GM12878 (cell line): Measurements from ENCODE around the gene APCDD1L. TPM values are rescaled to one million over a fixed set of nuclear protein-coding genes. Genes with fewer than 3 reads are reported as not detected.

Source experiments
- ATAC-seq: fragments of 200-7000 bp; cut with Tn5 transposase; 3 replicates; pipeline ENCODE4 v1.9.1; 2020; ENCODE audit warnings: mild to moderate bottlenecking, moderate library complexity
- BruUV-seq: library from RNA; stranded (reverse); fragments of 400-500 nt; replicated peaks from 2 replicates; lab custom pipeline; 2021; lab: Mats Ljungman, UMichigan
- CTCF ChIA-PET: fragments of 300-600 bp; sonication (Branson Sonifier 250); formaldehyde crosslinking; extraction: SDS; loops from one replicate; lab custom pipeline; 2021; ENCODE audit warnings: inconsistent platforms; lab: Yijun Ruan, JAX
- POLR2A ChIA-PET: fragments of 350-600 bp; formaldehyde crosslinking; extraction: SDS; loops from one replicate; lab custom pipeline; 2021; ENCODE audit warnings: inconsistent platforms; lab: Charles Lee
- RAD21 ChIA-PET: fragments of 300-600 bp; sonication (Branson Sonifier 250); formaldehyde crosslinking; loops from one replicate; lab custom pipeline; 2023; ENCODE audit warnings: antibody characterized with exemption; ENCODE audit not compliant: unreplicated experiment; lab: Charles Lee
- SMC1A ChIA-PET: fragments of 300-600 bp; sonication (Branson Sonifier 250); formaldehyde crosslinking; loops from one replicate; lab custom pipeline; 2023; ENCODE audit not compliant: unreplicated experiment, uncharacterized antibody; lab: Charles Lee
- DNase-seq: peaks from one replicate; pipeline ENCODE4 v3.0.0-alpha.2; 2011; ENCODE audit warnings: low read depth, low spot score
- FAIRE-seq: peaks from 3 replicates; lab custom pipeline; 2011; peaks lifted over from hg19 to GRCh38; lab: Jason Lieb, UNC
- H2AFZ ChIP-seq: 2 replicates; pipeline ENCODE4 v1.6.0; 2011; ENCODE audit warnings: low read depth, low read length, control low read depth; ENCODE audit not compliant: control insufficient read depth
- H3K27ac ChIP-seq: 2 replicates; pipeline ENCODE4 v1.5.1; 2011; ENCODE audit warnings: control low read depth; ENCODE audit not compliant: control insufficient read depth, insufficient read depth
- H3K27me3 ChIP-seq, 2 experiments: replicated peaks in 1 of 2; 2 replicates each; pipeline versions ENCODE4 v1.6.0 to v1.6.1; 2011; ENCODE audit warnings: low read length in 1 of 2; ENCODE audit not compliant: control insufficient read depth in 2 of 2, insufficient read depth in 2 of 2
- H3K36me3 ChIP-seq, 2 experiments: 2 replicates each; pipeline ENCODE4 v1.5.1; 2011; ENCODE audit warnings: low read length in 1 of 2; ENCODE audit not compliant: control insufficient read depth in 2 of 2, insufficient read depth in 2 of 2
- H3K4me1 ChIP-seq: 2 replicates; pipeline ENCODE4 v1.6.1; 2011; ENCODE audit warnings: mild to moderate bottlenecking, low read length, moderate library complexity, mixed read lengths; ENCODE audit not compliant: control insufficient read depth, insufficient read depth
- H3K4me2 ChIP-seq: 2 replicates; pipeline ENCODE4 v1.6.0; 2011; ENCODE audit warnings: control low read depth; ENCODE audit not compliant: control insufficient read depth, insufficient read depth
- H3K4me3 ChIP-seq: fragments of 200-600 bp; sonication (generic); 2 replicates; pipeline ENCODE4 v1.5.1; 2016
- H3K79me2 ChIP-seq: 2 replicates; pipeline ENCODE4 v1.6.0; 2011; ENCODE audit warnings: low read length; ENCODE audit not compliant: control insufficient read depth, insufficient read depth
- H3K9ac ChIP-seq: 2 replicates; pipeline ENCODE4 v1.8.0; 2011; ENCODE audit warnings: low read length, control low read depth, mixed read lengths; ENCODE audit not compliant: control insufficient read depth, insufficient read depth
- H3K9me3 ChIP-seq: replicated peaks from 3 replicates; pipeline ENCODE4 v1.5.1; 2011; ENCODE audit warnings: mild to moderate bottlenecking, low read length; ENCODE audit not compliant: control insufficient read depth, insufficient read depth
- H4K20me1 ChIP-seq: 2 replicates; pipeline ENCODE4 v1.6.0; 2011; ENCODE audit not compliant: control insufficient read depth, insufficient read depth
- ATF7 ChIP-seq: fragments of 450-650 bp; IDR thresholded peaks from 2 replicates; pipeline ENCODE4 v1.6.1; 2016; ENCODE audit warnings: low read depth, mild to moderate bottlenecking
- CBFB ChIP-seq: IDR thresholded peaks from 2 replicates; pipeline ENCODE4 v1.6.1; 2016; ENCODE audit warnings: antibody characterized with exemption, low read depth
- CHD2 ChIP-seq: IDR thresholded peaks from 2 replicates; pipeline ENCODE4 v1.6.1; 2011; ENCODE audit warnings: low read depth, low read length, improper control_type of control experiment, borderline replicate concordance
- DPF2 ChIP-seq: fragments of 450-650 bp; IDR thresholded peaks from 2 replicates; pipeline ENCODE4 v1.6.1; 2017; ENCODE audit warnings: mild to moderate bottlenecking
- FOXK2 ChIP-seq: fragments of 450-650 bp; IDR thresholded peaks from 2 replicates; pipeline ENCODE4 v1.6.1; 2017; ENCODE audit warnings: mild to moderate bottlenecking, moderate library complexity
- IKZF2 ChIP-seq, 2 experiments: fragments of 450-650 bp; IDR thresholded peaks; 2 replicates each; pipeline ENCODE4 v1.6.1; 2017; ENCODE audit warnings: mild to moderate bottlenecking in 2 of 2, moderate library complexity in 2 of 2
- IRF3 ChIP-seq: fragments of 450-650 bp; IDR thresholded peaks from 2 replicates; pipeline ENCODE4 v1.6.1; 2014; ENCODE audit warnings: mild to moderate bottlenecking
- KDM1A ChIP-seq: fragments of 200-600 bp; sonication (generic); IDR thresholded peaks from 2 replicates; pipeline ENCODE4 v1.6.1; 2016; ENCODE audit warnings: borderline replicate concordance
- LARP7 ChIP-seq: fragments of 450-650 bp; IDR thresholded peaks from 2 replicates; pipeline ENCODE4 v1.6.1; 2017; ENCODE audit warnings: mild to moderate bottlenecking
- POLR2AphosphoS5 ChIP-seq: IDR thresholded peaks from 2 replicates; pipeline ENCODE4 v1.6.1; 2011; ENCODE audit warnings: mild to moderate bottlenecking, low read length, inconsistent platforms
- SMARCA5 ChIP-seq: fragments of 450-650 bp; IDR thresholded peaks from 2 replicates; pipeline ENCODE4 v1.6.1; 2017; ENCODE audit warnings: mild to moderate bottlenecking
- USF2 ChIP-seq: IDR thresholded peaks from 2 replicates; pipeline ENCODE4 v1.6.1; 2011; ENCODE audit warnings: low read depth, low read length, improper control_type of control experiment, borderline replicate concordance
- ZZZ3 ChIP-seq: IDR thresholded peaks from 2 replicates; pipeline ENCODE4 v1.6.1; 2011; ENCODE audit warnings: low read depth; ENCODE audit not compliant: control insufficient read depth, insufficient read length
- WGBS: methylation state at CpG from one replicate; pipeline ENCODE4 v1.1.6; 2016; ENCODE audit warnings: low lambda C conversion rate; ENCODE audit not compliant: insufficient replicate concordance, insufficient coverage; ENCODE audit errors: missing lambda C conversion rate; 5-methylcytosine and 5-hydroxymethylcytosine counted together
- in situ Hi-C: fragments of 300-500 bp; cut with MboI; formaldehyde crosslinking; loops from 9 replicates; pipeline ENCODE4 v1.14.3; 2018; ENCODE audit warnings: mixed read lengths
- intact Hi-C: fragments of 100-400 bp; cut with micrococcal nuclease; formaldehyde crosslinking; loops from one replicate; pipeline ENCODE4 v1.14.2; 2022; ENCODE audit not compliant: unreplicated experiment
- polyA plus RNA-seq, 11 experiments: library from polyadenylated mRNA; depleted of rRNA in 4 of 11; unstranded in 6 of 11; stranded (reverse) in 5 of 11; fragments of >200 nt; fragmentation: Nextera tagmentation in 4 of 11; fragmentation: Illumina TruSeq in 1 of 11; extraction: Ambion mirVana in 4 of 11; extraction: Trizol in 1 of 11; gene quantifications; 1 replicate in 1 of 11; 2 replicates in 10 of 11; pipeline versions ENCODE4 v1.2.1 to v1.2.3, GENCODE V29; 2011 to 2016; ENCODE audit warnings: inconsistent platforms in 2 of 11, missing spikeins in 2 of 11, low read depth in 1 of 11
- total RNA-seq, 4 experiments: library from RNA; depleted of rRNA in 3 of 4; stranded (reverse); fragments of >200 nt in 3 of 4; fragmentation: Illumina TruSeq in 1 of 4; extraction: Trizol in 1 of 4; gene quantifications; 2 replicates each; pipeline versions ENCODE4 v1.2.1 to v1.2.3, GENCODE V29; 2013 to 2021
- TF ChIP-seq, protein P1 (sequence below): IDR thresholded peaks from 2 replicates; pipeline ENCODE4 v1.6.1; 2011; ENCODE audit warnings: borderline replicate concordance, low read depth, mild to moderate bottlenecking, moderate library complexity, mixed read lengths, low read length; ENCODE audit not compliant: insufficient read depth; ENCODE audit errors: extremely low read length

APCDD1L gene
- total and polyA plus RNA-seq, 10 of the 15 experiments (the other 5 are each of a cell fraction or from before 2014, with no cell fraction given), result 0.14 to 0.50 TPM; not detected in 8

- no peak overlapping the region for H3K9ac ChIP-seq
- DNase-seq (no peak), ATAC-seq (no peak), FAIRE-seq (no peak)
- TF ChIP-seq ZZZ3, result no peak
- TF ChIP-seq ATF7, result no peak
- TF ChIP-seq IKZF2 (IDR thresholded peaks at IDR 0.05), result no peak
- no peak for TF ChIP-seq DPF2
- no peak for TF ChIP-seq CHD2
- TF ChIP-seq SMARCA5, result no peak
- TF ChIP-seq POLR2AphosphoS5, result no peak
- no peak for TF ChIP-seq CBFB
- TF ChIP-seq LARP7, result no peak
- TF ChIP-seq USF2, result no peak
- TF ChIP-seq KDM1A, result no peak
- TF ChIP-seq, protein P1, sequence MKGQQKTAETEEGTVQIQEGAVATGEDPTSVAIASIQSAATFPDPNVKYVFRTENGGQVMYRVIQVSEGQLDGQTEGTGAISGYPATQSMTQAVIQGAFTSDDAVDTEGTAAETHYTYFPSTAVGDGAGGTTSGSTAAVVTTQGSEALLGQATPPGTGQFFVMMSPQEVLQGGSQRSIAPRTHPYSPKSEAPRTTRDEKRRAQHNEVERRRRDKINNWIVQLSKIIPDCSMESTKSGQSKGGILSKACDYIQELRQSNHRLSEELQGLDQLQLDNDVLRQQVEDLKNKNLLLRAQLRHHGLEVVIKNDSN, result no peak
- TF ChIP-seq FOXK2, result no peak
- no peak for TF ChIP-seq IRF3
- peaks cover 2% of the 10 kb centered on the region; the same call in 1 of the 2 replicates for H3K4me1 ChIP-seq
- ChIA-PET POLR2A (no interaction called here), CTCF (interaction anchor here (0.8 to 2.6 kb wide), 2 partner anchors 13 to 15 kb away, joined by 3 to 10 read pairs; no protein-coding TSS in a partner anchor), SMC1A (interaction anchor here (1.6 kb wide), 1 partner anchor 12 kb away, joined by 3 read pairs; no protein-coding TSS in a partner anchor), RAD21 (no interaction called here)
- H3K27ac ChIP-seq, result no peak overlapping the region
- H3K9me3 ChIP-seq, result no peaks in the 10 kb centered on the region; the same call in 2 of the 3 replicates
- BruUV-seq, result no TSS peak
- no peak overlapping the region for H2AFZ ChIP-seq
- H3K36me3 ChIP-seq, result peaks cover 8 to 29% of the 10 kb centered on the region in 2 experiments; a peak in 3 of 4 replicates
- intact Hi-C loops, result no loop called here
- 84% methylated on average over 5 of the region's 5 CpGs for WGBS
- in situ Hi-C loops, result no loop called here
- no peak overlapping the region for H3K4me3 ChIP-seq
- peaks cover 38% of the 10 kb centered on the region for H3K79me2 ChIP-seq
- no peaks in the 10 kb centered on the region for H3K27me3 ChIP-seq
- peaks cover under 1% of the 10 kb centered on the region for H4K20me1 ChIP-seq
- H3K4me2 ChIP-seq, result no peak overlapping the region
These were observed 80.9 kb downstream of the APCDD1L start for GRCh38 chr20:58434326-58434725.
